SK-N-SH treated with all-trans-retinoic acid at 6 μM for 48 hours (cell line): ENCODE data around the gene PFKFB4.

ENCODE experiments used
- ARNTL ChIP-seq: fragments of 450-650 bp; formaldehyde crosslinking; IDR thresholded peaks from 2 replicates; pipeline ENCODE4 v1.5.0; 2020; ENCODE audit warnings: low read depth, mild to moderate bottlenecking, moderate library complexity, borderline replicate concordance
- TF ChIP-seq, protein P1 (sequence below): fragments of 250-450 bp; sonication (Bioruptor Pico); IDR thresholded peaks from 2 replicates; pipeline ENCODE4 v1.5.1; 2020; ENCODE audit warnings: low read depth, mild to moderate bottlenecking, moderate library complexity

DNA sequence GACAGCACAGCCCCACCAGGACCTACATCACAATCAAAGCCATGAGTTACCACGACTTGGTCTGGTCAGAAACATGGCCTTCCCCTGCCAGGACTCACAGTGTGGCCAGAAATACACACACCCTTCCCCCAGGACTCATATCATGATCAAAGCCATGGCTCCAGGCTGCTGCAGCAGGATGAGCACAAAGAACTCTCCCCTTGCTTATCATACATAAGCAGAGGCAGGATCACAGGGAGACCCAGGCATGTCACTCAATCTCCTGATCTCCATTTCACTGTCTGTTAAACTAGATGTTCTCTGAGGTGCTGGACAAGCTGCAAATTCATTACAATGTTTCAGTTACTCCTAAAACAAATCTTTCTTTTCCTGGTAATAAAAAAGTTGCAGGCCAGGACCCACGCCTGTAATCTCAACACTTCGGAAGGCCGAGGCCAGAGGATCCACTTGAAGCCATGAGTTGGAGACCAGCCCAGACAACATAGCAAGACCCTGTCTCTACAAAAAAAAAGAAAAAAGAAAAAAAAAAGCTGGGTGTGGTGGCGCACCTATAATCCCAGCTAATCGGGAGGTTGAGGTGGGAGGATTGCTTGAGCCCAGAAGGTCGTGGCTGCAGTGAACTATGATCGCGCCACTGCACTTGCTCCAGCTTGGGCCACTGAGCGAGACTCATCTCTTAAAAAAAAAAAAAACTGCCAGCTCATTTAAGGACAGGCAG, 1.2 kb downstream of the PFKFB4 start:
- TF ChIP-seq, protein P1, sequence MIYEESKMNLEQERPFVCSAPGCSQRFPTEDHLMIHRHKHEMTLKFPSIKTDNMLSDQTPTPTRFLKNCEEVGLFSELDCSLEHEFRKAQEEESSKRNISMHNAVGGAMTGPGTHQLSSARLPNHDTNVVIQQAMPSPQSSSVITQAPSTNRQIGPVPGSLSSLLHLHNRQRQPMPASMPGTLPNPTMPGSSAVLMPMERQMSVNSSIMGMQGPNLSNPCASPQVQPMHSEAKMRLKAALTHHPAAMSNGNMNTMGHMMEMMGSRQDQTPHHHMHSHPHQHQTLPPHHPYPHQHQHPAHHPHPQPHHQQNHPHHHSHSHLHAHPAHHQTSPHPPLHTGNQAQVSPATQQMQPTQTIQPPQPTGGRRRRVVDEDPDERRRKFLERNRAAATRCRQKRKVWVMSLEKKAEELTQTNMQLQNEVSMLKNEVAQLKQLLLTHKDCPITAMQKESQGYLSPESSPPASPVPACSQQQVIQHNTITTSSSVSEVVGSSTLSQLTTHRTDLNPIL = no peak
- no peak for TF ChIP-seq ARNTL (CRISPR knock-in tag)
